ENCODE data around the gene OTUD3.
"Not testable (repeated sequence)": the region's sequence is repeated elsewhere in the genome, so short reads cannot be mapped to it uniquely, and the experiment has no call there.

OTUD3 gene

GRCh38 chr1:19869929-19870328, 12.3 kb upstream of the OTUD3 start:
- DNase-seq: peak; percentile 65

- no peak for DNase-seq
Observed at GRCh38 chr1:19872190-19872589, 10.0 kb upstream of the OTUD3 start.

GRCh38 chr1:19877181-19877750, 4.9 kb upstream of the OTUD3 start:
- DNase-seq: no peak

- DNase-seq: no peak
Observed at GRCh38 chr1:19877821-19878636, 4.2 kb upstream of the OTUD3 start.

GRCh38 chr1:19878637-19878985, 3.6 kb upstream of the OTUD3 start:
- DNase-seq: no peak

- DNase-seq: no peak
Observed at GRCh38 chr1:19879227-19879626, 3.0 kb upstream of the OTUD3 start.

- no peak for DNase-seq
Observed at GRCh38 chr1:19879661-19880060, 2.5 kb upstream of the OTUD3 start.

GRCh38 chr1:19880841-19881240, 1.4 kb upstream of the OTUD3 start:
- not testable (repeated sequence) for DNase-seq

GRCh38 chr1:19884312-19884711, 2.1 kb downstream of the OTUD3 start:
- no peak for DNase-seq

GRCh38 chr1:19885821-19886220, 3.6 kb downstream of the OTUD3 start:
- no peak for DNase-seq

- DNase-seq: no peak
Observed at GRCh38 chr1:19888112-19888511, 5.9 kb downstream of the OTUD3 start.

GRCh38 chr1:19889656-19890055, 7.5 kb downstream of the OTUD3 start:
- no peak for DNase-seq

- DNase-seq: no peak
Observed at GRCh38 chr1:19892129-19892528, 9.9 kb downstream of the OTUD3 start.

- peak; percentile 24 for DNase-seq
Observed at GRCh38 chr1:19892628-19893168, 10.5 kb downstream of the OTUD3 start.

- no peak for DNase-seq
Observed at GRCh38 chr1:19893687-19894086, 11.5 kb downstream of the OTUD3 start.

- no peak for DNase-seq
Observed at GRCh38 chr1:19894218-19894617, 12.0 kb downstream of the OTUD3 start.

- no peak for DNase-seq
Observed at GRCh38 chr1:19901653-19902052, 19.5 kb downstream of the OTUD3 start.

- no peak for DNase-seq
Observed at GRCh38 chr1:19903621-19904020, 21.4 kb downstream of the OTUD3 start.

GRCh38 chr1:19907456-19907855, 25.3 kb downstream of the OTUD3 start:
- no peak for DNase-seq

- no peak for DNase-seq
Observed at GRCh38 chr1:19909392-19909791, 27.2 kb downstream of the OTUD3 start.

GRCh38 chr1:19909971-19910370, 27.8 kb downstream of the OTUD3 start:
- DNase-seq: no peak

- no peak for DNase-seq
Observed at GRCh38 chr1:19910650-19911049, 28.5 kb downstream of the OTUD3 start.

- peak; percentile 76 for DNase-seq
Observed at GRCh38 chr1:19918057-19918456, 35.9 kb downstream of the OTUD3 start.

- DNase-seq: no peak
Observed at GRCh38 chr1:19920132-19920710, 38.0 kb downstream of the OTUD3 start.
